Transverse colon (tissue), 4 donors: Measurements from ENCODE around the gene CTSD.

ENCODE experiments used
- POLR2A ChIP-seq: fragments of 450-650 bp; IDR thresholded peaks from one replicate; pipeline ENCODE4 v1.6.1; 2016; ENCODE audit warnings: antibody characterized with exemption, mild to moderate bottlenecking, moderate library complexity
- POLR2AphosphoS5 ChIP-seq, 3 donors: sonication (generic); formaldehyde crosslinking; IDR thresholded peaks; one replicate each; pipeline ENCODE4 v1.6.1; 2016; ENCODE audit warnings: antibody characterized with exemption in 3 of 3
- TF ChIP-seq, protein P1 (sequence below), 5 experiments: fragments of 200-600 bp in 3 of 5; fragments of 450-650 bp in 2 of 5; sonication (generic) in 3 of 5; IDR thresholded peaks; 1 replicate in 2 of 5; 2 replicates in 3 of 5; pipeline ENCODE4 v1.5.1; 2016 to 2017; ENCODE audit warnings: antibody characterized with exemption in 5 of 5, inconsistent platforms in 3 of 5, mild to moderate bottlenecking in 2 of 5, moderate library complexity in 1 of 5

DNA sequence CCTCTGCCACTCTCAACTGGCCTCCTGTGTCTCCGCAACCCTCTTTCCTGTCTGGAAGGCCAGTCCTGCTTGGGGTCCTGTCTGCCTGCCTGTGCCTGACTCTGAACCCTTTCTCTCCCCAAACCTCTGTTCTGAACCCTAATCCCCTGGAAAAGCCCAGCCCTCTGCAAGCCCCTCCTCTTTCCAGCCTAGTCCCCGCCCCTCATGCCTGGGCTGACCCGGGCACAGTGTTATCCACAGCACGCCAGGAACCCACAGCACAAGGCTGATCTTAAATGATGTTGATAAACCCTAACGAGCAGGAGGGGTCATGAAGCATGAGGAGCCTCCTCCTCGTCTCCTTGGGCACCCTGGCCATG is 13.3 kb downstream of the CTSD start, which contains the start of gene IFITM10:
- TF ChIP-seq, protein P1, sequence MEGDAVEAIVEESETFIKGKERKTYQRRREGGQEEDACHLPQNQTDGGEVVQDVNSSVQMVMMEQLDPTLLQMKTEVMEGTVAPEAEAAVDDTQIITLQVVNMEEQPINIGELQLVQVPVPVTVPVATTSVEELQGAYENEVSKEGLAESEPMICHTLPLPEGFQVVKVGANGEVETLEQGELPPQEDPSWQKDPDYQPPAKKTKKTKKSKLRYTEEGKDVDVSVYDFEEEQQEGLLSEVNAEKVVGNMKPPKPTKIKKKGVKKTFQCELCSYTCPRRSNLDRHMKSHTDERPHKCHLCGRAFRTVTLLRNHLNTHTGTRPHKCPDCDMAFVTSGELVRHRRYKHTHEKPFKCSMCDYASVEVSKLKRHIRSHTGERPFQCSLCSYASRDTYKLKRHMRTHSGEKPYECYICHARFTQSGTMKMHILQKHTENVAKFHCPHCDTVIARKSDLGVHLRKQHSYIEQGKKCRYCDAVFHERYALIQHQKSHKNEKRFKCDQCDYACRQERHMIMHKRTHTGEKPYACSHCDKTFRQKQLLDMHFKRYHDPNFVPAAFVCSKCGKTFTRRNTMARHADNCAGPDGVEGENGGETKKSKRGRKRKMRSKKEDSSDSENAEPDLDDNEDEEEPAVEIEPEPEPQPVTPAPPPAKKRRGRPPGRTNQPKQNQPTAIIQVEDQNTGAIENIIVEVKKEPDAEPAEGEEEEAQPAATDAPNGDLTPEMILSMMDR (IDR thresholded peaks at IDR 0.05): no peak
- TF ChIP-seq POLR2AphosphoS5 (IDR thresholded peaks at IDR 0.05) (peak in 1 of 3 donors; percentile 32), POLR2A (no peak)
